Measurements from ENCODE around the gene SLC46A1.

- TF ChIP-seq ZNF70 (CRISPR knock-in tag; IDR thresholded peaks at IDR 0.05) (no peak), OSR1 (CRISPR knock-in tag; IDR thresholded peaks at IDR 0.05) (no peak), CSRNP3 (CRISPR knock-in tag; IDR thresholded peaks at IDR 0.05) (no peak), PATZ1 (CRISPR knock-in tag; IDR thresholded peaks at IDR 0.05; ENCODE audit: borderline replicate concordance) (no peak), ARNTL (CRISPR knock-in tag; IDR thresholded peaks at IDR 0.05; ENCODE audit: borderline replicate concordance, low read depth) (no peak), CSDC2 (CRISPR knock-in tag; IDR thresholded peaks at IDR 0.05) (no peak), PPARA (CRISPR knock-in tag; IDR thresholded peaks at IDR 0.05; ENCODE audit: borderline replicate concordance) (no peak), ZNF565 (CRISPR knock-in tag; conservative IDR thresholded peaks at IDR 0.05; ENCODE audit: low read depth) (no peak), TCF4 (CRISPR knock-in tag; IDR thresholded peaks at IDR 0.05; ENCODE audit: borderline replicate concordance) (no peak), ZNF8 (CRISPR knock-in tag; IDR thresholded peaks at IDR 0.05) (no peak), ISL1 (CRISPR knock-in tag; IDR thresholded peaks at IDR 0.05) (no peak), RARB (CRISPR knock-in tag; IDR thresholded peaks at IDR 0.05) (no peak), ZC3H10 (CRISPR knock-in tag; IDR thresholded peaks at IDR 0.05) (no peak), TOX (CRISPR knock-in tag; IDR thresholded peaks at IDR 0.05; ENCODE audit: borderline replicate concordance) (no peak)
Measured at GRCh38 chr17:28348979-28349378, 57.0 kb downstream of the SLC46A1 start.

All from SK-N-SH treated with all-trans-retinoic acid at 6 μM for 48 hours (cell line).